Measurements from ENCODE around the gene CPSF6.
"Not testable (repeated sequence)": the region's sequence is repeated elsewhere in the genome, so short reads cannot be mapped to it uniquely, and the experiment has no call there.

The CPSF6 gene

DNA sequence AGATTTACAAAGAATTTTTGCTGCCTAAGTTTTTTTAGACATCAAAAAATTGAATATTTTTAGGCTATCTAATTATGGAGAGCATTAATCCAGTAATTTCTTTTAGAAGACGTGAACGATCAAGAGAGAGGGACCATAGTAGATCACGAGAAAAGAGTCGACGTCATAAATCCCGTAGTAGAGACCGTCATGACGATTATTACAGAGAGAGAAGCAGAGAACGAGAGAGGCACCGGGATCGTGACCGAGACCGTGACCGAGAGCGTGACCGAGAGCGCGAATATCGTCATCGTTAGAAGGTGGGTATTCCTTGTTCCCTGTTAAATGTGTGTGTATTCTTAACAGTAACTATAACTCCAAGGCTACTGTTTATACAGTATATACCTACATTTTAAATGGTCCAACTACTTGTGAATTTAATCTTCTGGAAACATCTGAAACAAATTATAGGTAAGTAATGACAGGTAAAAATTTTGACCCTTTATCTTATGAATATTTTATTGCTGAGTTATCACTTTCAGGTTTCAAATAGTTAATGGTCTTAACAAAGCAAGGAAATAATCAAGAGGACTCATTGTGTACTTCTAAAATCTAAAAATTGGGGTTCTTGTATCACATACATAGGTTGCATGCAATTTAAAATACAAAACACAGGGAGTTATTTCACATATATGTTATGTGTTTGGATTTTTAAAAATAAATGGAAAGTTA lies 23.1 kb downstream of the CPSF6 start:
- no peak for FAIRE-seq

DNA sequence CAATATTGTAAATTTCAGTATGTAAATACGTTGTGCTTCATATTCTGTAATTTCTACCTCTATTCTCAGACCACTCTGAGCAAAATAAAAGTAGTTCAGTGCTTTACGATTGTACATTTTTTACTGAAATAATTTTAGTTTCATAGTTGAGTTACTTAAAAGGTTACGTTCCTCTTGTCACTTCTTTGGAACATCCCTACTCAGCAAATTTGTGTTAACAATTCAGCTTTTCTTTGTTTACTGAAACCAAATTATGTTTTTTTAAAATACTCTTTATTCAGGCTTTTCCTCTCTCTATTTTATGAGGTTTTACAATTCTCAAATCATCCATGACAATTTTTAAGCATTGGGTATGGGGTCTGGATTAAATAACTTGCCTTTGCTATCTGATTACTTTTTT lies 25.8 kb downstream of the CPSF6 start:
- FAIRE-seq, result no peak

GRCh38 chr12:69265633-69266032 lies 26.3 kb downstream of the CPSF6 start:
- FAIRE-seq, result not testable (repeated sequence)

GRCh38 chr12:69266036-69266635 lies 26.8 kb downstream of the CPSF6 start:
- no peak for FAIRE-seq

- no peak for FAIRE-seq
These were observed 30.4 kb downstream of the CPSF6 start for GRCh38 chr12:69269736-69270135.

DNA sequence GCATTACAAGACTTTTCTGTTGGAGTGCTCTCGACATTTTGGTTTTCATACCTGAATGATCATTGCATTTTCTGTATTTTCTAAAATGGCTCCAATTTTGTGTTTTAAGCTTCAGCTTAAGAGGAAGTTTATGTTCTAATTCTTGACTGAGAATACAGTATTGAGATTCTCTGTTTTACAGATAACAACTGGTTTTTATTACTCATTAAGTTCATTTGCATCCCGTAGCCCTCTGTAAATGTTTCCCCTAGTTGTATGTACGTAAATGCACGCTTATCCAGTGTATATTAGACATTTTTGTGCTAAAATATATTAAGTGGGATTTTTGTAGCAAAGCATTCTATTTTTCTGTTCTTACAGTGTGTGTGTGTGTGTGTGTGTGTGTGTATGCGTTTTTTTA lies 33.1 kb downstream of the CPSF6 start:
- no peak for FAIRE-seq

GRCh38 chr12:69274861-69275260 lies 35.5 kb downstream of the CPSF6 start:
- no peak for FAIRE-seq

GRCh38 chr12:69275471-69275891 lies 36.1 kb downstream of the CPSF6 start:
- no peak for FAIRE-seq

GRCh38 chr12:69278814-69279782 lies 39.7 kb downstream of the CPSF6 start:
- no peak for FAIRE-seq

DNA sequence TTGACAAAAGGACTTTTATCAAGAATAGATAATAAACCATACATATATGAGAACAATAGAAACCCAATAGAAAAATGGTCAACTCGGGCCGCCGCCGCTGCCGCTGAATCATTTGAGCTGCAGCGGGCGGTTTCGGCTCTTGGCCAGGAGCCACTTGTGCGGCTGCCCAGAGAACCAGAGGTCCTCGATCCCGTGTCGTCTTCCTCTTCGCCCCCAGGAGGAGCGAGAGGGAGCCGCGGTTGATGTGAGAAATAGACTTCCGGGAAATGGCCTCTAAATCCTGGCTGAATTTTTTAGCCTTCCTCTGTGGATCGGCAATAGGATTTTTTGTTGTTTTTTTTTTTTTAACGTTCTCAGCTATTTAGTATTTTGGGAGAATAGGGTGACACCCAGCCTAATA lies 44.8 kb downstream of the CPSF6 start:
- no peak for FAIRE-seq

GRCh38 chr12:69287556-69287955 lies 48.2 kb downstream of the CPSF6 start:
- no peak for FAIRE-seq

DNA sequence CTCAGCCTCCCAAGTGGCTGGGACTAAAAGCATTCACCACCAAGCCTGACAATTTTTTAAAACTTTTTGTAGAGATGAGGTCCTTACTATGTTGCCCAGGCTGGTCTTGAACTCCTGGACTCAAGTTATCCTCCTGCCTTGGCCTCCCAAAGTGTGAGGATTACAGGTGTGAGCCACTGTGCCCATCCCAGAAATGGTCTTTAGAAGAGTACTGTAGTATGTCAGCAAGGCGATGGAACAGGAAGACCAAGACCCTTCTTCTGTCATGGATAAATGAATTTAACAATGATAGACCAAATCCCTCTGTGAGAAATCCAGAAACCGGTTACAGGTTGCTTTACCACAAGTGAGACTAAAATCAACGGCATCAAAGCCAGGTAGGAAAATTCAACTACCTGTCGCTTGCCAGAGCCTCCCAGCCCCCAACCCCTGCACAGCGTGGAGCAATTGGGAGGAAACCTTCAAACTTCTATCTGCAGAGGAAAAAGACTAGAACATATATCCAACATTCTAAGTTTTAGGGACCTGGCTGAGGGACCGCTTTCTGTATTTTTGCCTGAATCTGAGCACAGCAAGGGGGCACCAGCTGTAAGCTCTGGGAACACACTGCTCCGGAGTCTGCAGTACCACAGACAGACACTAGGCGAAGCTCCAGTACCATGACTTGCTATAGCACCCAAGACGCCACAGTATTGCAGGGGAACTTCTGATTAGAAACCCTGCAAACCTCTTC lies 51.3 kb downstream of the CPSF6 start:
- FAIRE-seq, result no peak

DNA sequence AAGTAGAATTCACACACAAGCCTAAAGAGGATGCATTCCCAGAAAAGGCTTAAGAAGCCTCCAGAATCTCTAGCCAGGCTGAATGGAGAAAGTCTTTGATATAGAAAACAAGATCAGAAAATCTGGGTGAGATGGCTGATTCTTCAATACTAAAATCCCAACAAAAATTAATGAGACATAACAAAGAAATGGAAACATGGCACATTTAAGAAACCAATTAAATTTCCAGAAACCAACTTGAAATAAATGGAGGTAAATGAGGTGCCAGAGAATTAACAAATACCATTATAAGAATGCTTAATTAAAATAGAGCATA lies 51.9 kb downstream of the CPSF6 start:
- no peak for FAIRE-seq

- no peak for FAIRE-seq
These were observed 58.8 kb downstream of the CPSF6 start for GRCh38 chr12:69298133-69298532.

GRCh38 chr12:69298947-69299346 lies 59.6 kb downstream of the CPSF6 start:
- FAIRE-seq, result no peak

DNA sequence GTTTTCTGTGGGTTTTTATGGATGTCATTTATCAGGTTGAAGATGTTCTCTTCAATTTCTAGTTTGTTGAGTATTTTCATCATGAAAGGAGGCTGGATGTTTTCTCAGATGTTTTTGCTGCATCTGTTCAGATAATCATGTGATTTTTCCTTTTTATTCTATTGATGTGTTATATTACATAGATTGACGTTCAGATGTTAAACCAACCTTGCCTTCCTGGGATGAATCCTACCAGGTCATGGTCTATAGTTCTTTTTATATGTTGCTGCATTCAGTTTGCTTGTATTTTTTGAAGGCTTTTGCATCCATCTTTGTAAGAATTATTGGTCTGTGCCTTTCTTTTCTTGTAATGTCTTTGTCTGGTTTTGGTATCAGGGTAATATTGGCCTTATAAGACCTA lies 64.9 kb downstream of the CPSF6 start:
- no peak for FAIRE-seq

DNA sequence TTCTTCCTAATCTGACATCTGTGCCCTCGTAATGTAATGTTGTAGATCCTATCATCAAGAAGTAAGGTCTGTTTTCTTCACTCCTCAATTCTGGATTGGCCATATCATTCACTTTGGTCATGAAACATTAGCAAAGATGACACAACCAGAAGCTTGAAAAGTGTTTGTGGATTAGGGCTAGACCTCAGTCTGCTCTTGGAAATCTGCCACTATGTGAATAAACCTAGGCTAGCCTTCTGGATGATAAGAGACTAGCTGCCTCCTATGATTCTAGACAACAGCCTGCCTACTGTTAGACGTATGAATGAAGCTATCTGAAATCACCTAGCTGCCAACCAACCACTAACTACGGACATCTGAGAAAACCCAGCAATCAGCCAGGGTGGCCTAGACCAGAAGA lies 70.1 kb downstream of the CPSF6 start:
- FAIRE-seq, result no peak

GRCh38 chr12:69313209-69313608 lies 73.8 kb downstream of the CPSF6 start:
- FAIRE-seq, result no peak

DNA sequence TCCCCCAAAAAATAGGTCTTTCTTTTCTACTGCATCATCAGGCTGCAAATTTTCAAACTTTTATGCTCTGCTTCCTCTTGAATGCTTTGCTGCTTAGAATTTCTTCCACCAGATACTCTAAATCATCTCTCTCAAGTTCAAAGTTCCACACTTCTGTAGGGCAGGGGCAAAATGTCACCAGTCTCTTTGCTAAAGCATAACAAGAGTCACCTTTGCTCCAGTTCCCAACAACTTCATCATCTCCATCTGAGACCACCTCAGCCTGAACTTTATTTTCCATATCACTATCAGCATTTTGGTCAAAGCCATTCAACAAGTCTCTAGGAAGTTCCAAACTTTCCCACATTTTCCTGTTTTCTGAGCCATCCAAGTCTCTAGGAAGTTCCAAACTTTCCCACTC lies 77.4 kb downstream of the CPSF6 start:
- not testable (repeated sequence) for FAIRE-seq

DNA sequence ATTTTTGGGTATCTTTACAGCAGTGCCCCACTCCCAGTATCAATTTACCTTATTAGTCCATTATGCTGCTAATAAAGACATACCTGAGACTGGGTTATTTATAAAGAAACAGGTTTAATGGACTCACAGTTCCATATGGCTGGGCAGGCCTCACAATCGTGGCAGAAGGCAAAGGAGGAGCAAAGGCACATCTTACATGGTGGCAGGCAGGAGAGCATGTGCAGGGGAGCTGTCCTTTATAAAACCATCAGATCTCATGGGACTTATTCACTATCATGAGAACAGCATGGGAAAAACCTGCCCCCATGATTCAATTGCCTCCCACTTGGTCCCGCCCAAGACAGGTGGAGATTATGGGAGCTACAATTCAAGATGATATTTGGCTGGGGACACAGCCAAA lies 77.9 kb downstream of the CPSF6 start:
- FAIRE-seq, result not testable (repeated sequence)

DNA sequence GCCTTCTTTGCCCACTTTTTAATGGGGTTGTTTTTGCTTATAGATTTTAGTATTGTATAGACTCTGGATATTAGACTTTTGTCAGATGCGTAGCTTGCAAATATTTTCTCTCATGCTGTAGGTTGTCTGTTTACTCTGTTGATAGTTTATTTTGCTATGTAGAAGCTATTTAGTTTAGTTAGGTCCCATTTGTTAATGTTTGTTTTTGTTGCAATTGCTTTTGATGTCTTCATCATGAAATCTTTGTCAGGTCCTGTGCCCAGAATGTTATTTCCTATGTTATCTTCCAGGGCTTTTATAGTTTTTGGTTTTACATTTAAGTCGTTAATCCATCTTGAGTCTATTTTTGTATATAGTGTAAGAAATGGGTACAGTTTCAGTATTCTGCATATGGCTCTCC lies 78.9 kb downstream of the CPSF6 start:
- FAIRE-seq, result no peak

DNA sequence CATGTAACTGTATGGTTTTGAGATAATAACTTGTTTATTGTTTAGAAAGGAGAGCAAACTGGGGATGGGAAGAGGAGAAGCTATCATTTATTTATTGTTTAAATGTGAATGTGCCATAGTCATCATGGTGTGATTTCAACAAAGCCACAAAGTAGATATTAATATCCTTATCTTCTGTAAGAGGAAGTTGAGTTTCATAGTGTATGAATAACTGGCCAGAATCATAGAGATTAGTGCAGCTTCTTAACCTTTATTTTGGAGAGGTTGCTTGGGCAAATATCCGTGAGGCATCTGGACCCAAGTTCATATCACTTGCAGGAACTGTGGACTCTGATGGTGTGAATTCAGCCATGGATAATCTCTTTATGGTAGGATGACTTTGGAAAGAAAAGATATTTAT lies 82.0 kb downstream of the CPSF6 start:
- no peak for FAIRE-seq

All from colon (tissue), 2 donors.